K562 (cell line): ENCODE measurements around the gene NUPR1. TPM values are rescaled to one million over a fixed set of nuclear protein-coding genes. Genes with fewer than 3 reads are reported as not detected.

Source experiments
- CAMTA2 ChIP-seq: fragments of 250-450 bp; sonication (Bioruptor Pico); conservative IDR thresholded peaks from 2 replicates; pipeline ENCODE4 v1.5.1; 2022
- EGR1 ChIP-seq: fragments of 450-650 bp; conservative IDR thresholded peaks from 2 replicates; pipeline ENCODE4 v1.6.1; 2017; ENCODE audit warnings: mild to moderate bottlenecking
- HNRNPLL ChIP-seq: fragments of 200-400 bp; formaldehyde crosslinking; IDR thresholded peaks from 2 replicates; pipeline ENCODE4 v1.6.1; 2017; ENCODE audit warnings: low read length, low read depth, mild to moderate bottlenecking; ENCODE audit not compliant: poor library complexity, severe bottlenecking
- NR2C1 ChIP-seq, 2 experiments: fragments of 450-650 bp; IDR thresholded peaks; 2 replicates each; pipeline ENCODE4 v1.6.1; 2017; ENCODE audit warnings: mild to moderate bottlenecking in 2 of 2, antibody characterized with exemption in 1 of 2, inconsistent platforms in 1 of 2, missing compliant biosample characterization in 1 of 2, missing genetic modification characterization in 1 of 2
- NRF1 ChIP-seq, 2 experiments: fragments of 450-650 bp; IDR thresholded peaks in 1 of 2; conservative IDR thresholded peaks in 1 of 2; 2 replicates each; pipeline ENCODE4 v1.6.1; 2014; ENCODE audit warnings: mild to moderate bottlenecking in 2 of 2
- PKNOX1 ChIP-seq: fragments of 450-650 bp; IDR thresholded peaks from 2 replicates; pipeline ENCODE4 v1.6.1; 2016
- RUNX1 ChIP-seq: sonication (generic); IDR thresholded peaks from 2 replicates; pipeline ENCODE4 v1.6.1; 2016; ENCODE audit warnings: antibody characterized with exemption, low read depth
- XRCC3 ChIP-seq: fragments of 450-650 bp; IDR thresholded peaks from 2 replicates; pipeline ENCODE4 v1.6.1; 2017; ENCODE audit warnings: mild to moderate bottlenecking, moderate library complexity
- YY1 ChIP-seq, 3 experiments: IDR thresholded peaks; 2 replicates each; pipeline ENCODE4 v1.6.1; 2011; ENCODE audit warnings: low read length in 2 of 3, mild to moderate bottlenecking in 2 of 3, moderate library complexity in 2 of 3, borderline replicate concordance in 1 of 3, control low read depth in 1 of 3, low read depth in 1 of 3; ENCODE audit not compliant: insufficient read depth in 3 of 3, insufficient replicate concordance in 2 of 3, control insufficient read depth in 1 of 3, insufficient read length in 1 of 3; ENCODE audit errors: extremely low read depth in 1 of 3
- ZNF165 ChIP-seq: fragments of 250-450 bp; sonication (Bioruptor Pico); IDR thresholded peaks from 2 replicates; pipeline ENCODE4 v1.4.0; 2020; ENCODE audit warnings: borderline replicate concordance
- ZNF263 ChIP-seq: sonication (generic); formaldehyde crosslinking; IDR thresholded peaks from 2 replicates; pipeline ENCODE4 v1.8.0; 2022; ENCODE audit warnings: mild to moderate bottlenecking, missing genetic modification reagents, borderline replicate concordance
- ZNF282 ChIP-seq: sonication (generic); formaldehyde crosslinking; IDR thresholded peaks from 2 replicates; pipeline ENCODE4 v1.8.1; 2023; ENCODE audit warnings: missing genetic modification reagents
- polyA plus RNA-seq, 8 experiments: library from polyadenylated mRNA; depleted of rRNA in 4 of 8; stranded (reverse) in 5 of 8; unstranded in 3 of 8; fragments of >200 nt; fragmentation: Nextera tagmentation in 2 of 8; fragmentation: Illumina TruSeq in 1 of 8; extraction: Ambion mirVana in 2 of 8; extraction: Trizol in 1 of 8; gene quantifications; 2 replicates each; pipeline versions ENCODE4 v1.2.1 to v1.2.3, GENCODE V29; 2011 to 2014; ENCODE audit warnings: inconsistent platforms in 1 of 8, missing spikeins in 1 of 8
- total RNA-seq, 7 experiments: library from RNA; depleted of rRNA in 6 of 7; stranded (reverse); fragments of >200 nt in 6 of 7; fragmentation: Illumina TruSeq in 2 of 7; extraction: Trizol in 2 of 7; gene quantifications; 2 replicates each; pipeline versions ENCODE4 v1.2.1 to v1.2.3, GENCODE V29; 2011 to 2021; ENCODE audit warnings: low replicate concordance in 1 of 7
- TF ChIP-seq, protein P1 (sequence below): fragments of 450-650 bp; formaldehyde crosslinking; IDR thresholded peaks from 2 replicates; pipeline ENCODE4 v1.4.0; 2022; ENCODE audit warnings: missing genetic modification characterization
- TF ChIP-seq, protein P2 (sequence below): fragments of 250-450 bp; sonication (Bioruptor Pico); IDR thresholded peaks from 2 replicates; pipeline ENCODE4 v1.4.0; 2020; ENCODE audit warnings: mild to moderate bottlenecking, moderate library complexity, borderline replicate concordance
- TF ChIP-seq, protein P3 (sequence below): fragments of 250-450 bp; sonication (Bioruptor Pico); IDR thresholded peaks from 2 replicates; pipeline ENCODE4 v1.5.0; 2021
- TF ChIP-seq, protein P4 (sequence below): fragments of 250-450 bp; sonication (Bioruptor Pico); IDR thresholded peaks from 2 replicates; pipeline ENCODE4 v1.4.0; 2020; ENCODE audit warnings: mild to moderate bottlenecking

Gene NUPR1
- total and polyA plus RNA-seq, 9 of the 15 experiments (the other 6 are each of a cell fraction or from before 2014, with no cell fraction given), result 0.07 to 1.5 (median 0.27) TPM

DNA sequence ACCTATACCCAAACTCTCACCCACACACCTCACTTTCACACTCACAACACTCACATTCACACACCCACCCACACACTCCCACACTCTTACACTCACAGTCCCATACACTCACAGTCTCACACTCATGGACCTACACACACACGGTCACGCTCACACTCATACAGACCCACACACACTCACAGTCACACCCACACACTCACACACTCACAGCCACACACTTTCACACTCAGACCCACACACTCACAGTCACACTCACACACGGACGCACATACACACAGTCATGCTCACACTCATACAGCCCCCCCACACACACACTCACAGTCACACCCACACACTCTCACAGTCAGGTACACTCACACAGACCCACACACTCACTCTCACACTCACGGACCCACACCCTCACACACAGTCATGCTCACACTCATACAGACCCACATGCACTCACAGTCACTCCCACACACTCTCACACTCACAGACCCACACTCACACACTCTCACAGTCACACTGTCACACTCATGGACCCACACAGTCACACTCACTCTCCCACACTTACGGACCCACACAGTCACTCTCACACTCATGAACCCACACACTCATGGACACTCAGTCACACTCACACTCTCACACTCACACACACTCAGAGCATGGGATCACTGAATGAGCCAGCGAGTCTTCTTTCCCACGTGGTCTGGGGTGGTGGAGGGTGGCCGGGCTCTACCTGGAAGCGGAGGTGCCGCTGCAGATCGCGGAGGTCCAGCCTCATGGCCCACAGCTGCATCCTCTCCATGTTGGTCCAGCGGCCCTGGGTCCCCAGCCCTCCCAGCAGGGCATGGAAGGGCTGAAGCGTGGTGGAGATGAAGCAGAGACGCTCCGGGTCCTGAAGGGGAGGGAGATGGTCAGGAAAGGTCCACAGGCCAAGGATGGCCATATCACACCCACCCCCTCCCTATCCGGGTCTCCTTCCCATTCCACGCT is 37.2 kb downstream of the NUPR1 start (continued):
- TF ChIP-seq NR2C1 (IDR thresholded peaks at IDR 0.05), result no peak
- no peak for TF ChIP-seq NR2C1 (tag; IDR thresholded peaks at IDR 0.05)
- TF ChIP-seq, protein P1, sequence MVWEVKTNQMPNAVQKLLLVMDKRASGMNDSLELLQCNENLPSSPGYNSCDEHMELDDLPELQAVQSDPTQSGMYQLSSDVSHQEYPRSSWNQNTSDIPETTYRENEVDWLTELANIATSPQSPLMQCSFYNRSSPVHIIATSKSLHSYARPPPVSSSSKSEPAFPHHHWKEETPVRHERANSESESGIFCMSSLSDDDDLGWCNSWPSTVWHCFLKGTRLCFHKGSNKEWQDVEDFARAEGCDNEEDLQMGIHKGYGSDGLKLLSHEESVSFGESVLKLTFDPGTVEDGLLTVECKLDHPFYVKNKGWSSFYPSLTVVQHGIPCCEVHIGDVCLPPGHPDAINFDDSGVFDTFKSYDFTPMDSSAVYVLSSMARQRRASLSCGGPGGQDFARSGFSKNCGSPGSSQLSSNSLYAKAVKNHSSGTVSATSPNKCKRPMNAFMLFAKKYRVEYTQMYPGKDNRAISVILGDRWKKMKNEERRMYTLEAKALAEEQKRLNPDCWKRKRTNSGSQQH, result peak; percentile 32; the same call in 1 of the 2 replicates
- TF ChIP-seq, protein P2, sequence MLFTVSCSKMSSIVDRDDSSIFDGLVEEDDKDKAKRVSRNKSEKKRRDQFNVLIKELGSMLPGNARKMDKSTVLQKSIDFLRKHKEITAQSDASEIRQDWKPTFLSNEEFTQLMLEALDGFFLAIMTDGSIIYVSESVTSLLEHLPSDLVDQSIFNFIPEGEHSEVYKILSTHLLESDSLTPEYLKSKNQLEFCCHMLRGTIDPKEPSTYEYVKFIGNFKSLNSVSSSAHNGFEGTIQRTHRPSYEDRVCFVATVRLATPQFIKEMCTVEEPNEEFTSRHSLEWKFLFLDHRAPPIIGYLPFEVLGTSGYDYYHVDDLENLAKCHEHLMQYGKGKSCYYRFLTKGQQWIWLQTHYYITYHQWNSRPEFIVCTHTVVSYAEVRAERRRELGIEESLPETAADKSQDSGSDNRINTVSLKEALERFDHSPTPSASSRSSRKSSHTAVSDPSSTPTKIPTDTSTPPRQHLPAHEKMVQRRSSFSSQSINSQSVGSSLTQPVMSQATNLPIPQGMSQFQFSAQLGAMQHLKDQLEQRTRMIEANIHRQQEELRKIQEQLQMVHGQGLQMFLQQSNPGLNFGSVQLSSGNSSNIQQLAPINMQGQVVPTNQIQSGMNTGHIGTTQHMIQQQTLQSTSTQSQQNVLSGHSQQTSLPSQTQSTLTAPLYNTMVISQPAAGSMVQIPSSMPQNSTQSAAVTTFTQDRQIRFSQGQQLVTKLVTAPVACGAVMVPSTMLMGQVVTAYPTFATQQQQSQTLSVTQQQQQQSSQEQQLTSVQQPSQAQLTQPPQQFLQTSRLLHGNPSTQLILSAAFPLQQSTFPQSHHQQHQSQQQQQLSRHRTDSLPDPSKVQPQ, result no peak
- no peak for TF ChIP-seq ZNF282
- TF ChIP-seq ZNF263 (CRISPR knock-in tag), result no peak
- no peak for TF ChIP-seq XRCC3
- no peak for TF ChIP-seq CAMTA2 (CRISPR knock-in tag)
- no peak for TF ChIP-seq YY1 (IDR thresholded peaks at IDR 0.05; ENCODE audit: borderline replicate concordance in 1 of 3, control insufficient read depth in 1 of 3, extremely low read depth in 1 of 3, insufficient read depth in 3 of 3, insufficient read length in 1 of 3, insufficient replicate concordance in 2 of 3, low read depth in 1 of 3, low read length in 2 of 3)
- no peak for TF ChIP-seq RUNX1
- TF ChIP-seq PKNOX1, result no peak
- TF ChIP-seq ZNF165 (CRISPR knock-in tag), result no peak
- TF ChIP-seq, protein P3, sequence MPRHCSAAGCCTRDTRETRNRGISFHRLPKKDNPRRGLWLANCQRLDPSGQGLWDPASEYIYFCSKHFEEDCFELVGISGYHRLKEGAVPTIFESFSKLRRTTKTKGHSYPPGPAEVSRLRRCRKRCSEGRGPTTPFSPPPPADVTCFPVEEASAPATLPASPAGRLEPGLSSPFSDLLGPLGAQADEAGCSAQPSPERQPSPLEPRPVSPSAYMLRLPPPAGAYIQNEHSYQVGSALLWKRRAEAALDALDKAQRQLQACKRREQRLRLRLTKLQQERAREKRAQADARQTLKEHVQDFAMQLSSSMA (CRISPR knock-in tag), result no peak
- no peak for TF ChIP-seq HNRNPLL
- no peak for TF ChIP-seq NRF1 (conservative IDR thresholded peaks at IDR 0.05 in 1 of 2, IDR thresholded peaks at IDR 0.05 in 1 of 2)
- peak; percentile 53 for TF ChIP-seq EGR1
- TF ChIP-seq, protein P4, sequence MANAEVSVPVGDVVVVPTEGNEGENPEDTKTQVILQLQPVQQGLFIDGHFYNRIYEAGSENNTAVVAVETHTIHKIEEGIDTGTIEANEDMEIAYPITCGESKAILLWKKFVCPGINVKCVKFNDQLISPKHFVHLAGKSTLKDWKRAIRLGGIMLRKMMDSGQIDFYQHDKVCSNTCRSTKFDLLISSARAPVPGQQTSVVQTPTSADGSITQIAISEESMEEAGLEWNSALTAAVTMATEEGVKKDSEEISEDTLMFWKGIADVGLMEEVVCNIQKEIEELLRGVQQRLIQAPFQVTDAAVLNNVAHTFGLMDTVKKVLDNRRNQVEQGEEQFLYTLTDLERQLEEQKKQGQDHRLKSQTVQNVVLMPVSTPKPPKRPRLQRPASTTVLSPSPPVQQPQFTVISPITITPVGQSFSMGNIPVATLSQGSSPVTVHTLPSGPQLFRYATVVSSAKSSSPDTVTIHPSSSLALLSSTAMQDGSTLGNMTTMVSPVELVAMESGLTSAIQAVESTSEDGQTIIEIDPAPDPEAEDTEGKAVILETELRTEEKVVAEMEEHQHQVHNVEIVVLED (CRISPR knock-in tag), result no peak
